ENCODE data around the gene VSTM2L. TPM values are rescaled to one million over a fixed set of nuclear protein-coding genes. Genes with fewer than 3 reads are reported as not detected.

VSTM2L gene
- total RNA-seq, 4 donors from 2014 or later, result 0.54 to 4.0 (median 1.9) TPM

- Histone ChIP-seq H3K27me3 (no peaks in the 10 kb centered on the region), H3K36me3 (no peaks in the 10 kb centered on the region), H3K9me3 (no peaks in the 10 kb centered on the region), H3K27ac (no peak overlapping the region), H3K4me3 (replicated peaks in 1 of 3) (no peak overlapping the region), H3K4me1 (no peaks in the 10 kb centered on the region)
- WGBS, 2 donors, result 90 to 94% methylated on average over 10 of the region's 10 CpGs
- intact Hi-C loops (cut with DNase I), result no loop called here
- TF ChIP-seq CTCF (IDR thresholded peaks at IDR 0.05) (no peak), POLR2A (IDR thresholded peaks at IDR 0.05) (no peak)
- DNase-seq, result no peak
Observed at GRCh38 chr20:37936041-37936440, 33.1 kb downstream of the VSTM2L start.

GRCh38 chr20:37936451-37936850 lies 33.5 kb downstream of the VSTM2L start:
- intact Hi-C loops (cut with DNase I), result no loop called here
- no peak overlapping the region for H3K4me3 ChIP-seq (replicated peaks in 1 of 3)
- no peak overlapping the region for H3K27ac ChIP-seq
- no peaks in the 10 kb centered on the region for H3K27me3 ChIP-seq
- no peak for TF ChIP-seq CTCF (IDR thresholded peaks at IDR 0.05)
- TF ChIP-seq POLR2A (IDR thresholded peaks at IDR 0.05), result no peak
- H3K4me1 ChIP-seq, result no peaks in the 10 kb centered on the region
- WGBS, 2 donors, result 89 to 90% methylated on average over 8 of the region's 8 CpGs
- no peaks in the 10 kb centered on the region for H3K9me3 ChIP-seq
- H3K36me3 ChIP-seq, result no peaks in the 10 kb centered on the region
- no peak for DNase-seq

GRCh38 chr20:37937686-37938085 lies 34.8 kb downstream of the VSTM2L start:
- DNase-seq, result no peak
- Histone ChIP-seq H3K27me3 (no peaks in the 10 kb centered on the region), H3K36me3 (no peaks in the 10 kb centered on the region), H3K4me1 (no peaks in the 10 kb centered on the region), H3K9me3 (no peaks in the 10 kb centered on the region), H3K27ac (no peak overlapping the region), H3K4me3 (replicated peaks in 1 of 3) (no peak overlapping the region)
- intact Hi-C loops (cut with DNase I), result no loop called here
- TF ChIP-seq CTCF (IDR thresholded peaks at IDR 0.05) (no peak), POLR2A (IDR thresholded peaks at IDR 0.05) (no peak)
- 88 to 93% methylated on average over 4 of the region's 4 CpGs for WGBS, 2 donors

- H3K4me3 ChIP-seq (replicated peaks in 1 of 3), result no peak overlapping the region
- WGBS, 2 donors, result 93 to 95% methylated on average over 7 to 8 of the region's 12 CpGs
Observed at GRCh38 chr20:37938181-37938750, 35.3 kb downstream of the VSTM2L start.

GRCh38 chr20:37938954-37939353 lies 36.0 kb downstream of the VSTM2L start:
- WGBS, 2 donors, result 95 to 97% methylated on average over 9 of the region's 9 CpGs
- Histone ChIP-seq H3K4me3 (replicated peaks in 1 of 3) (no peak overlapping the region), H3K27ac (no peak overlapping the region), H3K27me3 (no peaks in the 10 kb centered on the region), H3K4me1 (no peaks in the 10 kb centered on the region), H3K9me3 (no peaks in the 10 kb centered on the region), H3K36me3 (no peaks in the 10 kb centered on the region)
- TF ChIP-seq POLR2A (IDR thresholded peaks at IDR 0.05) (no peak), CTCF (IDR thresholded peaks at IDR 0.05) (no peak)
- no peak for DNase-seq
- intact Hi-C loops (cut with DNase I), result no loop called here

More at GRCh38 chr20:37938181-37938750, 35.3 kb downstream of the VSTM2L start:
- Histone ChIP-seq H3K27ac (no peak overlapping the region), H3K36me3 (no peaks in the 10 kb centered on the region), H3K4me1 (no peaks in the 10 kb centered on the region), H3K27me3 (no peaks in the 10 kb centered on the region), H3K9me3 (no peaks in the 10 kb centered on the region)
- intact Hi-C loops (cut with DNase I), result no loop called here
- TF ChIP-seq POLR2A (IDR thresholded peaks at IDR 0.05) (no peak), CTCF (IDR thresholded peaks at IDR 0.05) (no peak)
- DNase-seq, result no peak
